ENCODE results near the gene TMEM117. TPM values are rescaled to one million over a fixed set of nuclear protein-coding genes. Genes with fewer than 3 reads are reported as not detected.

TMEM117 gene
- total and polyA plus RNA-seq, 10 of the 15 experiments (the other 5 are each of a cell fraction or from before 2014, with no cell fraction given) = 3.1 to 8.2 (median 6.1) TPM

DNA sequence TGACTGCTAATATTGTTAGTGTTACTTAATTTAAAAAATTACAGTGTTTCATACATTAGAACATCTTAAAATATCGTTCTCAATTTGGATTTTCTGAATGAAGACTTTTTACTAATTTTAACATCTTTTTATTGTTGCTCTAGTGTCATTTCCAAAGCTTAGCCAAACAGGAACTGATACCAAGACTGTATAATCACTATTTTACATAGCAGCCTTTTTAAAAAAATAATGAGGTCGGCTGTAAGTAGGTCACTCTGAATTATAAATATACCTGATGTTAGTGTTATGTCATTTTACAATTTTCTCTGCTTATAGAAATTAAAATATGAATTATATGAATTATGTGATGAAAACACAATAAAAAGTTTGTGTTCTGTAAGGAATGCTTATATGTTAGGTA lies 321.5 kb downstream of the TMEM117 start (continued):
- TF ChIP-seq, protein P1, sequence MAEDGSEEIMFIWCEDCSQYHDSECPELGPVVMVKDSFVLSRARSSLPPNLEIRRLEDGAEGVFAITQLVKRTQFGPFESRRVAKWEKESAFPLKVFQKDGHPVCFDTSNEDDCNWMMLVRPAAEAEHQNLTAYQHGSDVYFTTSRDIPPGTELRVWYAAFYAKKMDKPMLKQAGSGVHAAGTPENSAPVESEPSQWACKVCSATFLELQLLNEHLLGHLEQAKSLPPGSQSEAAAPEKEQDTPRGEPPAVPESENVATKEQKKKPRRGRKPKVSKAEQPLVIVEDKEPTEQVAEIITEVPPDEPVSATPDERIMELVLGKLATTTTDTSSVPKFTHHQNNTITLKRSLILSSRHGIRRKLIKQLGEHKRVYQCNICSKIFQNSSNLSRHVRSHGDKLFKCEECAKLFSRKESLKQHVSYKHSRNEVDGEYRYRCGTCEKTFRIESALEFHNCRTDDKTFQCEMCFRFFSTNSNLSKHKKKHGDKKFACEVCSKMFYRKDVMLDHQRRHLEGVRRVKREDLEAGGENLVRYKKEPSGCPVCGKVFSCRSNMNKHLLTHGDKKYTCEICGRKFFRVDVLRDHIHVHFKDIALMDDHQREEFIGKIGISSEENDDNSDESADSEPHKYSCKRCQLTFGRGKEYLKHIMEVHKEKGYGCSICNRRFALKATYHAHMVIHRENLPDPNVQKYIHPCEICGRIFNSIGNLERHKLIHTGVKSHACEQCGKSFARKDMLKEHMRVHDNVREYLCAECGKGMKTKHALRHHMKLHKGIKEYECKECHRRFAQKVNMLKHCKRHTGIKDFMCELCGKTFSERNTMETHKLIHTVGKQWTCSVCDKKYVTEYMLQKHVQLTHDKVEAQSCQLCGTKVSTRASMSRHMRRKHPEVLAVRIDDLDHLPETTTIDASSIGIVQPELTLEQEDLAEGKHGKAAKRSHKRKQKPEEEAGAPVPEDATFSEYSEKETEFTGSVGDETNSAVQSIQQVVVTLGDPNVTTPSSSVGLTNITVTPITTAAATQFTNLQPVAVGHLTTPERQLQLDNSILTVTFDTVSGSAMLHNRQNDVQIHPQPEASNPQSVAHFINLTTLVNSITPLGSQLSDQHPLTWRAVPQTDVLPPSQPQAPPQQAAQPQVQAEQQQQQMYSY (CRISPR knock-in tag; IDR thresholded peaks at IDR 0.05) = no peak
- TF ChIP-seq JUNB (IDR thresholded peaks at IDR 0.05) = peak; percentile 55
- no peak for TF ChIP-seq MYC (IDR thresholded peaks at IDR 0.05; ENCODE audit: insufficient read depth, insufficient read length, insufficient replicate concordance, low read length, severe bottlenecking)
- TF ChIP-seq MEF2A (IDR thresholded peaks at IDR 0.05; ENCODE audit: insufficient read depth, low read depth, low read length) = peak; percentile 39; the same call in 1 of the 2 replicates
- no peak for TF ChIP-seq RCOR1 (conservative IDR thresholded peaks at IDR 0.05; ENCODE audit: low read depth, low read length)
- TF ChIP-seq GABPA (IDR thresholded peaks at IDR 0.05; ENCODE audit: low read depth) = no peak

DNA sequence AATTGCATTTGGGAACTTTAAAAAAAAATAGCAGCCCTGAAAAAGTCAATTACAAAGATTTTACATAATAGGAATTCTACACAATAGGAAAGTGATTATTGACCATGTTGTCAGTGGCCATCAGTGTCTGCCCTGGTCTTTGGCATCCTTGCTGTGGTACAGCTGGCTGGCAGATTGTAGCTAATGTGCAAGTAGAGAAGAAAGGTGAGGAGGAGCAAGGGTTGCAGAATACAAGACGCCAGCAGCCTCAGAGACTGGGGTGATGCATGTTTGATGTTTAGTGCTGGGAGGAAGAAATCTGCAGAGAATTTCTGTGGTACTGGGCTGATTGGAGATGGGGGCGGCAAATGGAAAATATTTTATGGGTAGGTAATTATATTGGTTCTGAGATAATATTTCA lies 322.9 kb downstream of the TMEM117 start:
- SMC1A ChIA-PET (ENCODE audit: uncharacterized antibody, unreplicated experiment) = interaction anchor here (0.6 to 1.3 kb wide), 4 partner anchors 18 to 44 kb away, joined by 3 to 4 read pairs (median 4); no protein-coding TSS in a partner anchor
- ATAC-seq (no peak), DNase-seq (ENCODE audit: low read depth, low spot score) (no peak), FAIRE-seq (no peak)
- H3K4me3 ChIP-seq = no peak overlapping the region
- CTCF ChIA-PET = interaction anchor here (0.6 to 1.0 kb wide), 2 partner anchors 19 to 131 kb away, joined by 4 read pairs; no protein-coding TSS in a partner anchor
- no TSS peak for BruUV-seq (replicated peaks)
- TF ChIP-seq CBFB (IDR thresholded peaks at IDR 0.05; ENCODE audit: low read depth) = no peak
- TF ChIP-seq IKZF2 (IDR thresholded peaks at IDR 0.05) = no peak
- TF ChIP-seq, protein P2, sequence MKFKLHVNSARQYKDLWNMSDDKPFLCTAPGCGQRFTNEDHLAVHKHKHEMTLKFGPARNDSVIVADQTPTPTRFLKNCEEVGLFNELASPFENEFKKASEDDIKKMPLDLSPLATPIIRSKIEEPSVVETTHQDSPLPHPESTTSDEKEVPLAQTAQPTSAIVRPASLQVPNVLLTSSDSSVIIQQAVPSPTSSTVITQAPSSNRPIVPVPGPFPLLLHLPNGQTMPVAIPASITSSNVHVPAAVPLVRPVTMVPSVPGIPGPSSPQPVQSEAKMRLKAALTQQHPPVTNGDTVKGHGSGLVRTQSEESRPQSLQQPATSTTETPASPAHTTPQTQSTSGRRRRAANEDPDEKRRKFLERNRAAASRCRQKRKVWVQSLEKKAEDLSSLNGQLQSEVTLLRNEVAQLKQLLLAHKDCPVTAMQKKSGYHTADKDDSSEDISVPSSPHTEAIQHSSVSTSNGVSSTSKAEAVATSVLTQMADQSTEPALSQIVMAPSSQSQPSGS (IDR thresholded peaks at IDR 0.05; ENCODE audit: low read length) = no peak
- no peak for TF ChIP-seq FOXM1 (IDR thresholded peaks at IDR 0.05; ENCODE audit: low read depth, low read length)
- TF ChIP-seq, protein P3, sequence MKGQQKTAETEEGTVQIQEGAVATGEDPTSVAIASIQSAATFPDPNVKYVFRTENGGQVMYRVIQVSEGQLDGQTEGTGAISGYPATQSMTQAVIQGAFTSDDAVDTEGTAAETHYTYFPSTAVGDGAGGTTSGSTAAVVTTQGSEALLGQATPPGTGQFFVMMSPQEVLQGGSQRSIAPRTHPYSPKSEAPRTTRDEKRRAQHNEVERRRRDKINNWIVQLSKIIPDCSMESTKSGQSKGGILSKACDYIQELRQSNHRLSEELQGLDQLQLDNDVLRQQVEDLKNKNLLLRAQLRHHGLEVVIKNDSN (IDR thresholded peaks at IDR 0.05; ENCODE audit: borderline replicate concordance, extremely low read length, insufficient read depth, low read depth, low read length) = no peak
- POLR2A ChIA-PET = no interaction called here
- H3K79me2 ChIP-seq (ENCODE audit: control insufficient read depth, insufficient read depth, low read length) = no peaks in the 10 kb centered on the region
- RAD21 ChIA-PET (ENCODE audit: unreplicated experiment) = no interaction called here
- H2AFZ ChIP-seq (ENCODE audit: control insufficient read depth, low read depth, low read length) = no peak overlapping the region
- H4K20me1 ChIP-seq (ENCODE audit: control insufficient read depth, insufficient read depth) = no peaks in the 10 kb centered on the region
- no peaks in the 10 kb centered on the region for H3K27me3 ChIP-seq (replicated peaks in 1 of 2; ENCODE audit: control insufficient read depth in 2 of 2, insufficient read depth in 2 of 2, low read length in 1 of 2)
- in situ Hi-C loops (cut with MboI) = no loop called here
- intact Hi-C loops (cut with micrococcal nuclease; ENCODE audit: unreplicated experiment) = no loop called here
- 100% methylated on average over 2 of the region's 2 CpGs for WGBS (ENCODE audit: insufficient coverage, insufficient replicate concordance, low lambda C conversion rate, missing lambda C conversion rate)
- no peak overlapping the region for H3K9ac ChIP-seq (ENCODE audit: control insufficient read depth, insufficient read depth, low read length)
- H3K4me2 ChIP-seq (ENCODE audit: control insufficient read depth, insufficient read depth) = no peak overlapping the region
- H3K9me3 ChIP-seq (replicated peaks; ENCODE audit: control insufficient read depth, insufficient read depth, low read length) = no peaks in the 10 kb centered on the region
- no peaks in the 10 kb centered on the region for H3K36me3 ChIP-seq (ENCODE audit: control insufficient read depth in 2 of 2, insufficient read depth in 2 of 2, low read length in 1 of 2)
- no peak overlapping the region for H3K27ac ChIP-seq (ENCODE audit: control insufficient read depth, insufficient read depth)
- peaks cover 5% of the 10 kb centered on the region; the same call in 1 of the 2 replicates for H3K4me1 ChIP-seq (ENCODE audit: control insufficient read depth, insufficient read depth, low read length)
